Activated T-cell treated with anti-CD3 and anti-CD28 coated beads, Interleukin-2, amount 50 U/mL, for 24 hours (primary cell): ENCODE results near the gene PPP4R3B.
A peak's percentile ranks its signal among the peaks of the same experiment; 100 is the strongest.
"Not testable (repeated sequence)": the region's sequence is repeated elsewhere in the genome, so short reads cannot be mapped to it uniquely, and the experiment has no call there.

ENCODE experiments used
- DNase-seq: peaks from one replicate; pipeline ENCODE4 v3.0.0-alpha.2; 2020
- H3K27ac Mint-ChIP-seq: 2 replicates; pipeline ENCODE4 v1.8.0; 2020; ENCODE audit warnings: mild to moderate bottlenecking, mixed read lengths
- H3K27me3 Mint-ChIP-seq: 2 replicates; pipeline ENCODE4 v1.8.0; 2020; ENCODE audit warnings: mixed read lengths
- H3K36me3 Mint-ChIP-seq: 2 replicates; pipeline ENCODE4 v1.8.0; 2020; ENCODE audit warnings: low read depth, mixed read lengths
- H3K4me1 Mint-ChIP-seq: 2 replicates; pipeline ENCODE4 v1.8.0; 2020; ENCODE audit warnings: low read depth, mixed read lengths
- H3K4me3 Mint-ChIP-seq: 2 replicates; pipeline ENCODE4 v1.8.0; 2020; ENCODE audit warnings: mild to moderate bottlenecking, moderate library complexity, mixed read lengths
- H3K9me3 Mint-ChIP-seq: 2 replicates; pipeline ENCODE4 v1.8.0; 2020; ENCODE audit warnings: mixed read lengths

Gene PPP4R3B

GRCh38 chr2:55609938-55610578 lies 7.4 kb downstream of the PPP4R3B start:
- H3K27ac Mint-ChIP-seq: peak overlapping the region; percentile 69
- no peaks in the 10 kb centered on the region for H3K9me3 Mint-ChIP-seq
- H3K4me1 Mint-ChIP-seq: peaks cover 73% of the 10 kb centered on the region
- no peaks in the 10 kb centered on the region for H3K27me3 Mint-ChIP-seq
- no peak overlapping the region for H3K4me3 Mint-ChIP-seq
- H3K36me3 Mint-ChIP-seq: peaks cover 77% of the 10 kb centered on the region
- no peak for DNase-seq

GRCh38 chr2:55609193-55609794 lies 8.1 kb downstream of the PPP4R3B start:
- no peaks in the 10 kb centered on the region for H3K9me3 Mint-ChIP-seq
- DNase-seq: no peak
- no peak overlapping the region for H3K4me3 Mint-ChIP-seq
- H3K27me3 Mint-ChIP-seq: no peaks in the 10 kb centered on the region
- H3K27ac Mint-ChIP-seq: peak overlapping the region; percentile 26
- peaks cover 74% of the 10 kb centered on the region for H3K4me1 Mint-ChIP-seq
- peaks cover 72% of the 10 kb centered on the region for H3K36me3 Mint-ChIP-seq

DNA sequence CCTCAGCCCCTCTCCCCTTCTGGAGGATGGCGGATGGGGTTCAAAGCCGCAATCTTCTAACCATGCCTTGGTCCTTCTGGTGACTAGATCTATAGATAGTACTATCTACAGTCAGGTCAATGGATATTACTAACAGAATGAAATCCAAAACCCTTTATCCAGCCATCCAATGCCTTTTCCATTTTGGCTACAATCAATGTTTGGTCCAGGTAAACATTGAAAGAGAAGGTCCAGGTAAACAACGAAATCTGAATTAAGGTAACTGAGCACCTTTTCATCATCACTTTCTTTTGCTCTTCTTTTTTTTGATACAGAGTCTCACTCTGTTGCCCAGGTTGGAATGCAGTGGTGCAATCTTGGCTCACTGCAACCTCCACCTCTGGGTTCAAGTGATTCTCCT lies 9.7 kb downstream of the PPP4R3B start:
- H3K4me1 Mint-ChIP-seq: peaks cover 70% of the 10 kb centered on the region
- no peak for DNase-seq
- no peak overlapping the region for H3K4me3 Mint-ChIP-seq
- no peaks in the 10 kb centered on the region for H3K27me3 Mint-ChIP-seq
- H3K36me3 Mint-ChIP-seq: peaks cover 69% of the 10 kb centered on the region
- H3K27ac Mint-ChIP-seq: no peak overlapping the region
- H3K9me3 Mint-ChIP-seq: no peaks in the 10 kb centered on the region

- Mint-ChIP-seq H3K4me1 (peaks cover 65% of the 10 kb centered on the region), H3K36me3 (peaks cover 66% of the 10 kb centered on the region), H3K27ac (peak overlapping the region; percentile 77), H3K4me3 (no peak overlapping the region), H3K27me3 (no peaks in the 10 kb centered on the region), H3K9me3 (no peaks in the 10 kb centered on the region)
- no peak for DNase-seq
Measured at GRCh38 chr2:55604027-55604565, 13.3 kb downstream of the PPP4R3B start.

DNA sequence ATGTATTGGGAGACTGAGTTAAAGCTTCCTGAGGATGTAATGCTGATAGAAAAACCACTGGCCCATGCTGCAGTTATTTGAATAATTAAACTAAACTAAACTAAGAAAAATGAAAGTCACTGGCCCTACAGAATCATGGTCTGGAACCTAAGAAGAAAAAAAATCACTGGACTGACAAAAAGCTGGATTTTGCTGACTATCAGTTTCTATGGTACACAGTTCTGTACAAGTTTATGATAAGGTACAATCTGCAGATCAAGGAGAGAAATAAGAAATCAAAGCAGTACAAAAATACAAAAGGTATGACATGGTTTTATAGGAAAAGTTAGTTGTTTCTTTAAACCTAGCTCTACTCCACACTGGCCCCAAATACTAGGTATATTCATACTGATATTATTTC lies 15.6 kb downstream of the PPP4R3B start:
- peaks cover 51% of the 10 kb centered on the region for H3K4me1 Mint-ChIP-seq
- DNase-seq: no peak
- no peak overlapping the region for H3K27ac Mint-ChIP-seq
- H3K9me3 Mint-ChIP-seq: no peaks in the 10 kb centered on the region
- peaks cover 73% of the 10 kb centered on the region for H3K36me3 Mint-ChIP-seq
- H3K4me3 Mint-ChIP-seq: no peak overlapping the region
- no peaks in the 10 kb centered on the region for H3K27me3 Mint-ChIP-seq

DNA sequence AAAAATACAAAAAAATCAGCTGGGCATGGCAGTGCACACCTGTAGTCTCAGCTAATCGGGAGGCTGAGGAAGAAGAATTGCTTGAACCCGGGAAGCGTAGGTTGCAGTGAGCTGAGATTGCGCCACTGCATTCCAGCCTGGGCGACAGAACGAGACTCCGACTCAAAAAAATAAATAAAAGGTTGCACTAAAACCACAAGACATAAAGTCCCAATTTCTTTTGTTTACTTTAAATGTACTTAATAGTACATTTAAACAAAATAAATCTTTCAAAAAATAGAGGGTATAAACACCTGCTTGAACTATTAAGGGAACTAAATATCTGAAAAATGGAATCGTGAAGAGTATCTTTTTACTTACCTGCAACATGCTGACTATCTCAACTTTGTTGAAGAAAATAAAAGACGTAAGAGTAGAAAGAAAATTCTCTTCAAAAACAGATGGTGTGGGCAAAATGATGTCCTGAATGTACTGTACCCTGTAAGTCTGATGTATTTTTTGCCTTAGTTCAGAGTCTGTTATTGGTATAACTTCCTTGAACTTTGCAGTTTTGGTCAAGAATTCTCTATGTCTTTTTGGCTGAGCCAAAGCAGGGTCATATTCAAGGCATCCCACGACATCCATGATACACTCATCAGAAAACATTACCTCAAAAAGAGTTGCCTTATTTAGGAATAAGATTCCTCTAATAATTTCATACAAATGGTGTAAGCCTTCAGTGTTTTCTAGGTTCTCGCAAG lies 19.2 kb downstream of the PPP4R3B start:
- Mint-ChIP-seq H3K27ac (no peak overlapping the region), H3K9me3 (no peaks in the 10 kb centered on the region), H3K36me3 (peaks cover 87% of the 10 kb centered on the region), H3K4me1 (peaks cover 48% of the 10 kb centered on the region), H3K27me3 (no peaks in the 10 kb centered on the region), H3K4me3 (no peak overlapping the region)
- DNase-seq: no peak

DNA sequence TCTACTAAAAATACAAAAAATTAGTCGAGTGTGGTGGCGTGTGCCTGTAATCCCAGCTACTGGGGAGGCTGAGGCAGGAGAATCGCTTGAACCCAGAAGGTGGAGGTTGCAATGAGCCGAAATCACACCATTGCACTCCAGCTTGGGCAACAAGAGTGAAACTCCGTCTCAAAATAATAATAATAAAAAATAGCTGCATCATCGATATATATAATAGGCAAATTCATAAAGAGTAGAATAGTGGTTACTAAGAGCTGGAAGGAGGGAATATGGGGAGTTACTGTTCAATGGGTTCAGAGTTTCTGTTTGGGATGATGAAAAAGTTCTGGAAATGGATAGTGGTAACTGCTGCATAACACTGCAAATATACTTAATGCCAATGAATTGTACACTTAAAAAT lies 20.6 kb downstream of the PPP4R3B start:
- not testable (repeated sequence) for H3K9me3 Mint-ChIP-seq, H3K27ac Mint-ChIP-seq, H3K4me3 Mint-ChIP-seq, DNase-seq, H3K27me3 Mint-ChIP-seq
- peaks cover 46% of the 10 kb centered on the region for H3K4me1 Mint-ChIP-seq
- H3K36me3 Mint-ChIP-seq: peaks cover 78% of the 10 kb centered on the region

DNA sequence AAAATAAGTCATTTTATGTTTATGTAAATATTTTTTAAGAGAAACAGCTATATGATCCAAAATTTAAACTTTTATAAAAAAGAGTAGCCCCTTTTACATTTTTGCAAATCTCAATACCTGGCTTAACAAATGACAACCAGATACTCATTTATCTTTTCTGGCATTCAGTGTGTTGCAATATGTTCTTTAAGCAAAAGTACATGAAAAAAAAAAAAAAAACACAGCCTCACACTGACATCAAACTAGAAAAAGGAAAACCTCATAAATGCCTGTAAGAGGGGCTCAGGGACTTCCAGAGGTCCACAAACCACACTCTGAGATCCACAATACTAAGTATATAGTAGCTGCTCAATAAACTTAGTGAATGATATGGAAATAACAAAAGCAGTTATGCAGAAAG lies 21.9 kb downstream of the PPP4R3B start:
- no peak for DNase-seq
- Mint-ChIP-seq H3K27me3 (no peaks in the 10 kb centered on the region), H3K36me3 (peaks cover 76% of the 10 kb centered on the region), H3K4me3 (no peak overlapping the region), H3K27ac (no peak overlapping the region), H3K9me3 (no peaks in the 10 kb centered on the region), H3K4me1 (peaks cover 54% of the 10 kb centered on the region)

- no peak overlapping the region for H3K4me3 Mint-ChIP-seq
- no peak for DNase-seq
- H3K36me3 Mint-ChIP-seq: peaks cover 66% of the 10 kb centered on the region
- H3K27me3 Mint-ChIP-seq: no peaks in the 10 kb centered on the region
- H3K9me3 Mint-ChIP-seq: no peaks in the 10 kb centered on the region
- peaks cover 49% of the 10 kb centered on the region for H3K4me1 Mint-ChIP-seq
- peak overlapping the region; percentile 19 for H3K27ac Mint-ChIP-seq
Measured at GRCh38 chr2:55592130-55592529, 25.3 kb downstream of the PPP4R3B start.

- peaks cover 63% of the 10 kb centered on the region for H3K36me3 Mint-ChIP-seq
- H3K9me3 Mint-ChIP-seq: no peaks in the 10 kb centered on the region
- H3K27me3 Mint-ChIP-seq: no peaks in the 10 kb centered on the region
- peaks cover 53% of the 10 kb centered on the region for H3K4me1 Mint-ChIP-seq
- no peak overlapping the region for H3K4me3 Mint-ChIP-seq
- no peak for DNase-seq
- H3K27ac Mint-ChIP-seq: peak overlapping the region; percentile 88
Measured at GRCh38 chr2:55590810-55591440, 26.5 kb downstream of the PPP4R3B start.

GRCh38 chr2:55585451-55586080 lies 31.9 kb downstream of the PPP4R3B start:
- H3K36me3 Mint-ChIP-seq: peaks cover 77% of the 10 kb centered on the region
- no peaks in the 10 kb centered on the region for H3K9me3 Mint-ChIP-seq

DNA sequence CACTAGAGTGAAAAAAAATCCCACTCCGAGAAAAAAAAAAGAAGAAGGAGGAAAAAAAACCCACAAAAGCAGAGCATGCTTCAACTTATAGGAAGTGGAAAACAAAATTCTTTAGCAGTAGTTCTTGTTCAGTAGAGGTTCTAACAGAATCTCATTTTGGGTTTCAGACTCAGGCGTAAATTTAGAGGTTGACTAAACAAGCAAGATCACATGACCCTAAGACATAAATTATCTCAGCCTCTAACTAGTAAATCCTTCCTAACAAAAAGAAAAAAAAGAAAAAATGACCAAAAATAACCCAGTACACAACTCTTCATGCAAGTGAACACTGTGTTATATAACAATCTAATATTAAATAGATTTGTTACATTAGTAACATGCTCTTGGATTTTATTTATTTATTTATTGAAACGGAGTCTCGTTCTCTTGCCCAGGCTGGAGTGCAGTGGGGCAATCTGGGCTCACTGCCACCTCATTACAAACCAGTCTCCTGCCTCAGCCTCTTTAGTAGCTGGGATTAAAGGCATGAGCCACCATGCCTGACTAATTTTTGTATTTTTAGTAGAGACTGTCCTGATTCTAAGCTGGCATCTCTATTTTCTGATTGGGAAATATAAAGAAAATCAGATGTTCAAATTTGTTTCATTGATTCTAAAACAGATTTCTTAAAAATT lies 35.4 kb downstream of the PPP4R3B start:
- no peak for DNase-seq
- Mint-ChIP-seq H3K36me3 (peaks cover 85% of the 10 kb centered on the region), H3K4me3 (no peak overlapping the region), H3K4me1 (peaks cover 43% of the 10 kb centered on the region), H3K27ac (no peak overlapping the region), H3K27me3 (no peaks in the 10 kb centered on the region), H3K9me3 (no peaks in the 10 kb centered on the region)

More at GRCh38 chr2:55585451-55586080, 31.9 kb downstream of the PPP4R3B start:
- Mint-ChIP-seq H3K27me3 (no peaks in the 10 kb centered on the region), H3K4me1 (peaks cover 49% of the 10 kb centered on the region), H3K4me3 (no peak overlapping the region), H3K27ac (peak overlapping the region; percentile 81)
- DNase-seq: no peak

- H3K27ac Mint-ChIP-seq: no peak overlapping the region
- no peak for DNase-seq
- peaks cover 83% of the 10 kb centered on the region for H3K36me3 Mint-ChIP-seq
- H3K9me3 Mint-ChIP-seq: no peaks in the 10 kb centered on the region
- H3K4me3 Mint-ChIP-seq: no peak overlapping the region
- H3K27me3 Mint-ChIP-seq: no peaks in the 10 kb centered on the region
- peaks cover 37% of the 10 kb centered on the region for H3K4me1 Mint-ChIP-seq
Measured at GRCh38 chr2:55581435-55581834, 36.0 kb downstream of the PPP4R3B start.

DNA sequence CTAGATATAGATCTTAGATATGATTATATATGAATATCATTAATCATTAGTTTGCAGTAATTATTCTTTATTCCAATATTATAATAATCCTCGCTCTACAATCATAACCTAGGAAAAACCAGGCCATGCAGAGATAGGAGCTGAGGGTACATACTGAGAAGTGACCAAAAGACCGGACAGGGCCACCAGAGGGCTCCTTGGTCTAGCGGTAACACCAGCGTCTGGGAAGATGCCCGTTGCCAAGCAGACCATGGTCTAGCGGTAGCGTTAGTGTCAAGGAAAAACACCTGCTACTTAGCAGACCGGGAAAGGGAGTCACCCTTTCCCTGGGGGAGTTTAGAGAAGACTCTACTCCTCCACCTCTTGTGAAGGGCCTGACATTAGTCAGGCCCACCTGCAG lies 48.4 kb downstream of the PPP4R3B start:
- DNase-seq, H3K27me3 Mint-ChIP-seq, H3K27ac Mint-ChIP-seq, H3K4me3 Mint-ChIP-seq, H3K9me3 Mint-ChIP-seq: not testable (repeated sequence)
- Mint-ChIP-seq H3K4me1 (peaks cover 31% of the 10 kb centered on the region), H3K36me3 (peaks cover 78% of the 10 kb centered on the region)
